ENCODE results near the gene ZNF283. TPM values are rescaled to one million over a fixed set of nuclear protein-coding genes. Genes with fewer than 3 reads are reported as not detected.

Gene ZNF283
- total RNA-seq, 1 experiment from 2014 or later: 12.0 TPM

GRCh38 chr19:43790587-43790986 is 36.5 kb upstream of the ZNF283 start:
- Mint-ChIP-seq H3K9me3 (ENCODE audit: unreplicated experiment) (peaks cover 7% of the 10 kb centered on the region), H3K27ac (ENCODE audit: unreplicated experiment) (no peak overlapping the region), H3K4me3 (ENCODE audit: unreplicated experiment) (no peak overlapping the region), H3K27me3 (ENCODE audit: insufficient read depth, unreplicated experiment) (peaks cover 4% of the 10 kb centered on the region), H3K36me3 (ENCODE audit: insufficient read depth, unreplicated experiment) (no peaks in the 10 kb centered on the region), H3K4me1 (ENCODE audit: low read depth, unreplicated experiment) (no peaks in the 10 kb centered on the region)
- ChIA-PET CTCF (interaction anchor here (1.9 kb wide), 1 partner anchor 45 kb away, joined by 6 read pairs; no protein-coding TSS in a partner anchor), POLR2A (interaction anchor here (0.7 kb wide), 1 partner anchor 44 kb away, joined by 3 read pairs; no protein-coding TSS in a partner anchor)
- no peak for DNase-seq
- H3K36me3 ChIP-seq (ENCODE audit: control insufficient read depth, insufficient read depth, low read length): no peaks in the 10 kb centered on the region
- no peak overlapping the region for H3K4me3 ChIP-seq (ENCODE audit: low read depth, low read length)
- intact Hi-C loops (cut with micrococcal nuclease; ENCODE audit: unreplicated experiment): no loop called here
- no peaks in the 10 kb centered on the region for H3K27me3 ChIP-seq (replicated peaks; ENCODE audit: control insufficient read depth, insufficient read depth, low read length)
- no TSS peak for BruUV-seq (replicated peaks)
- H3K4me1 ChIP-seq: no peaks in the 10 kb centered on the region
- H3K9me3 ChIP-seq: no peaks in the 10 kb centered on the region
- TF ChIP-seq, protein P1, sequence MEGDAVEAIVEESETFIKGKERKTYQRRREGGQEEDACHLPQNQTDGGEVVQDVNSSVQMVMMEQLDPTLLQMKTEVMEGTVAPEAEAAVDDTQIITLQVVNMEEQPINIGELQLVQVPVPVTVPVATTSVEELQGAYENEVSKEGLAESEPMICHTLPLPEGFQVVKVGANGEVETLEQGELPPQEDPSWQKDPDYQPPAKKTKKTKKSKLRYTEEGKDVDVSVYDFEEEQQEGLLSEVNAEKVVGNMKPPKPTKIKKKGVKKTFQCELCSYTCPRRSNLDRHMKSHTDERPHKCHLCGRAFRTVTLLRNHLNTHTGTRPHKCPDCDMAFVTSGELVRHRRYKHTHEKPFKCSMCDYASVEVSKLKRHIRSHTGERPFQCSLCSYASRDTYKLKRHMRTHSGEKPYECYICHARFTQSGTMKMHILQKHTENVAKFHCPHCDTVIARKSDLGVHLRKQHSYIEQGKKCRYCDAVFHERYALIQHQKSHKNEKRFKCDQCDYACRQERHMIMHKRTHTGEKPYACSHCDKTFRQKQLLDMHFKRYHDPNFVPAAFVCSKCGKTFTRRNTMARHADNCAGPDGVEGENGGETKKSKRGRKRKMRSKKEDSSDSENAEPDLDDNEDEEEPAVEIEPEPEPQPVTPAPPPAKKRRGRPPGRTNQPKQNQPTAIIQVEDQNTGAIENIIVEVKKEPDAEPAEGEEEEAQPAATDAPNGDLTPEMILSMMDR (IDR thresholded peaks at IDR 0.05; ENCODE audit: insufficient read depth in 1 of 2, low read depth in 1 of 2, low read length in 1 of 2, severe bottlenecking in 1 of 2, unreplicated experiment in 1 of 2): no peak

GRCh38 chr19:43797118-43797517 is 30.0 kb upstream of the ZNF283 start:
- Mint-ChIP-seq H3K9me3 (ENCODE audit: unreplicated experiment) (no peaks in the 10 kb centered on the region), H3K4me3 (ENCODE audit: unreplicated experiment) (peak overlapping the region; percentile 50), H3K4me1 (ENCODE audit: low read depth, unreplicated experiment) (no peaks in the 10 kb centered on the region), H3K27me3 (ENCODE audit: insufficient read depth, unreplicated experiment) (peaks cover 2% of the 10 kb centered on the region), H3K36me3 (ENCODE audit: insufficient read depth, unreplicated experiment) (no peaks in the 10 kb centered on the region), H3K27ac (ENCODE audit: unreplicated experiment) (no peak overlapping the region)
- no peaks in the 10 kb centered on the region for H3K36me3 ChIP-seq (ENCODE audit: control insufficient read depth, insufficient read depth, low read length)
- CTCF ChIA-PET: no interaction called here
- POLR2A ChIA-PET: no interaction called here
- no peak for DNase-seq
- no TSS peak for BruUV-seq (replicated peaks)
- H3K4me3 ChIP-seq (ENCODE audit: low read depth, low read length): no peak overlapping the region
- intact Hi-C loops (cut with micrococcal nuclease; ENCODE audit: unreplicated experiment): no loop called here
- peaks cover 7% of the 10 kb centered on the region; the same call in 1 of the 2 replicates for H3K4me1 ChIP-seq
- H3K9me3 ChIP-seq: no peaks in the 10 kb centered on the region
- TF ChIP-seq, protein P1 (IDR thresholded peaks at IDR 0.05; ENCODE audit: insufficient read depth in 1 of 2, low read depth in 1 of 2, low read length in 1 of 2, severe bottlenecking in 1 of 2, unreplicated experiment in 1 of 2): no peak
- H3K27me3 ChIP-seq (replicated peaks; ENCODE audit: control insufficient read depth, insufficient read depth, low read length): no peaks in the 10 kb centered on the region

GRCh38 chr19:43797556-43797955 is 29.6 kb upstream of the ZNF283 start:
- peaks cover 7% of the 10 kb centered on the region; the same call in 1 of the 2 replicates for H3K4me1 ChIP-seq
- no peak for DNase-seq
- CTCF ChIA-PET: no interaction called here

More at GRCh38 chr19:43797556-43797955, 29.6 kb upstream of the ZNF283 start:
- Histone ChIP-seq H3K4me3 (ENCODE audit: low read depth, low read length) (no peak overlapping the region), H3K9me3 (no peaks in the 10 kb centered on the region), H3K27me3 (replicated peaks; ENCODE audit: control insufficient read depth, insufficient read depth, low read length) (no peaks in the 10 kb centered on the region; the same call in 1 of the 2 replicates), H3K36me3 (ENCODE audit: control insufficient read depth, insufficient read depth, low read length) (no peaks in the 10 kb centered on the region)
- TF ChIP-seq, protein P1 (IDR thresholded peaks at IDR 0.05; ENCODE audit: insufficient read depth in 1 of 2, low read depth in 1 of 2, low read length in 1 of 2, severe bottlenecking in 1 of 2, unreplicated experiment in 1 of 2): no peak
- Mint-ChIP-seq H3K36me3 (ENCODE audit: insufficient read depth, unreplicated experiment) (no peaks in the 10 kb centered on the region), H3K4me3 (ENCODE audit: unreplicated experiment) (peak overlapping the region; percentile 50), H3K9me3 (ENCODE audit: unreplicated experiment) (no peaks in the 10 kb centered on the region), H3K4me1 (ENCODE audit: low read depth, unreplicated experiment) (no peaks in the 10 kb centered on the region), H3K27me3 (ENCODE audit: insufficient read depth, unreplicated experiment) (peaks cover 2% of the 10 kb centered on the region), H3K27ac (ENCODE audit: unreplicated experiment) (no peak overlapping the region)
- POLR2A ChIA-PET: no interaction called here
- no TSS peak for BruUV-seq (replicated peaks)
- intact Hi-C loops (cut with micrococcal nuclease; ENCODE audit: unreplicated experiment): no loop called here
